Measurements from ENCODE around the gene OLFM2. TPM values are rescaled to one million over a fixed set of nuclear protein-coding genes. Genes with fewer than 3 reads are reported as not detected.
A peak's percentile ranks its signal among the peaks of the same experiment; 100 is the strongest.

Gene OLFM2
- total and polyA plus RNA-seq, 9 of the 15 experiments (the other 6 are each of a cell fraction or from before 2014, with no cell fraction given) = 0.10 to 0.33 (median 0.23) TPM; not detected in 4

DNA sequence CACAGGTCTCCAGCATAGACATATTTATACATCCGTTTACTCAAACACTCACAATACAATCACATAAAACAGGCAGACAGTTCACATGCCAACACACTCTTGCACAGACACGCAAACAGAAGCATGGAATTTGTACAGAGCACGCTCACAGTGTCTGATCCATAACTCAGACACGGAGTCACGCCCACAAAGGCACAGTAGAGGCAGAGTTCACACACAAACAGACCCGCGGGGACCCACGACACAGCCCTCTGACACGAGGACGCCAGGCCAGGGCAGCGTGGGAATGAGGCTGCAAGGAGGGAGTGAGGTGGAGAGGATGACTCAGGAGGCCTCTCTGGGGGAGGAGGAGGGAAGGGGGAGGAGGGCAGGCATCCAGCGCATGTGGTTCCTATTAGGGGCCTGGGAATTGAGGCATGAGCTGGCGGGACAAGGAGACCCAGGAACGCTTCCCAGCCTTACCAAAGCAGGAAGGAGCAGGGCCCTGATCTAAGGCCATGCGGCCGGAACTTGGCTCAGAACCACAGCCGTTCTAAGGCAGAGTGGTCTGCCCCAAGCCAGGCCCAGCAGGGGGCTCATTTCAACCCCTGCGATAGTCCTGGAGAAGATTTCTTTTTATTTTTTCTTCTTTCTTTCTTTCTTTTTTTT lies 9.1 kb upstream of the OLFM2 start (continued):
- TF ChIP-seq, protein P1, sequence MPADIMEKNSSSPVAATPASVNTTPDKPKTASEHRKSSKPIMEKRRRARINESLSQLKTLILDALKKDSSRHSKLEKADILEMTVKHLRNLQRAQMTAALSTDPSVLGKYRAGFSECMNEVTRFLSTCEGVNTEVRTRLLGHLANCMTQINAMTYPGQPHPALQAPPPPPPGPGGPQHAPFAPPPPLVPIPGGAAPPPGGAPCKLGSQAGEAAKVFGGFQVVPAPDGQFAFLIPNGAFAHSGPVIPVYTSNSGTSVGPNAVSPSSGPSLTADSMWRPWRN (IDR thresholded peaks at IDR 0.05; ENCODE audit: low read depth) = no peak
- TF ChIP-seq CEBPB (tag; IDR thresholded peaks at IDR 0.05) = no peak
- TF ChIP-seq, protein P2, sequence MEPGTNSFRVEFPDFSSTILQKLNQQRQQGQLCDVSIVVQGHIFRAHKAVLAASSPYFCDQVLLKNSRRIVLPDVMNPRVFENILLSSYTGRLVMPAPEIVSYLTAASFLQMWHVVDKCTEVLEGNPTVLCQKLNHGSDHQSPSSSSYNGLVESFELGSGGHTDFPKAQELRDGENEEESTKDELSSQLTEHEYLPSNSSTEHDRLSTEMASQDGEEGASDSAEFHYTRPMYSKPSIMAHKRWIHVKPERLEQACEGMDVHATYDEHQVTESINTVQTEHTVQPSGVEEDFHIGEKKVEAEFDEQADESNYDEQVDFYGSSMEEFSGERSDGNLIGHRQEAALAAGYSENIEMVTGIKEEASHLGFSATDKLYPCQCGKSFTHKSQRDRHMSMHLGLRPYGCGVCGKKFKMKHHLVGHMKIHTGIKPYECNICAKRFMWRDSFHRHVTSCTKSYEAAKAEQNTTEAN (CRISPR knock-in tag; IDR thresholded peaks at IDR 0.05) = no peak
- TF ChIP-seq, protein P3, sequence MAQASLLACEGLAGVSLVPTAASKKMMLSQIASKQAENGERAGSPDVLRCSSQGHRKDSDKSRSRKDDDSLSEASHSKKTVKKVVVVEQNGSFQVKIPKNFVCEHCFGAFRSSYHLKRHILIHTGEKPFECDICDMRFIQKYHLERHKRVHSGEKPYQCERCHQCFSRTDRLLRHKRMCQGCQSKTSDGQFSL (CRISPR knock-in tag; IDR thresholded peaks at IDR 0.05) = no peak
- TF ChIP-seq, protein P3 (tag; IDR thresholded peaks at IDR 0.05) = no peak
- TF ChIP-seq HSF4 (CRISPR knock-in tag; IDR thresholded peaks at IDR 0.05; ENCODE audit: borderline replicate concordance) = no peak
- TF ChIP-seq ZNF431 (CRISPR knock-in tag; IDR thresholded peaks at IDR 0.05) = no peak
- TF ChIP-seq HDAC3 (IDR thresholded peaks at IDR 0.05; ENCODE audit: borderline replicate concordance, partially characterized antibody) = no peak
- TF ChIP-seq LEF1 (IDR thresholded peaks at IDR 0.05) = peak; percentile 29; the same call in 1 of the 2 replicates
- no peak for TF ChIP-seq PML (IDR thresholded peaks at IDR 0.05; ENCODE audit: low read length)
- no peak for TF ChIP-seq KLF16 (IDR thresholded peaks at IDR 0.05)
- TF ChIP-seq, protein P4, sequence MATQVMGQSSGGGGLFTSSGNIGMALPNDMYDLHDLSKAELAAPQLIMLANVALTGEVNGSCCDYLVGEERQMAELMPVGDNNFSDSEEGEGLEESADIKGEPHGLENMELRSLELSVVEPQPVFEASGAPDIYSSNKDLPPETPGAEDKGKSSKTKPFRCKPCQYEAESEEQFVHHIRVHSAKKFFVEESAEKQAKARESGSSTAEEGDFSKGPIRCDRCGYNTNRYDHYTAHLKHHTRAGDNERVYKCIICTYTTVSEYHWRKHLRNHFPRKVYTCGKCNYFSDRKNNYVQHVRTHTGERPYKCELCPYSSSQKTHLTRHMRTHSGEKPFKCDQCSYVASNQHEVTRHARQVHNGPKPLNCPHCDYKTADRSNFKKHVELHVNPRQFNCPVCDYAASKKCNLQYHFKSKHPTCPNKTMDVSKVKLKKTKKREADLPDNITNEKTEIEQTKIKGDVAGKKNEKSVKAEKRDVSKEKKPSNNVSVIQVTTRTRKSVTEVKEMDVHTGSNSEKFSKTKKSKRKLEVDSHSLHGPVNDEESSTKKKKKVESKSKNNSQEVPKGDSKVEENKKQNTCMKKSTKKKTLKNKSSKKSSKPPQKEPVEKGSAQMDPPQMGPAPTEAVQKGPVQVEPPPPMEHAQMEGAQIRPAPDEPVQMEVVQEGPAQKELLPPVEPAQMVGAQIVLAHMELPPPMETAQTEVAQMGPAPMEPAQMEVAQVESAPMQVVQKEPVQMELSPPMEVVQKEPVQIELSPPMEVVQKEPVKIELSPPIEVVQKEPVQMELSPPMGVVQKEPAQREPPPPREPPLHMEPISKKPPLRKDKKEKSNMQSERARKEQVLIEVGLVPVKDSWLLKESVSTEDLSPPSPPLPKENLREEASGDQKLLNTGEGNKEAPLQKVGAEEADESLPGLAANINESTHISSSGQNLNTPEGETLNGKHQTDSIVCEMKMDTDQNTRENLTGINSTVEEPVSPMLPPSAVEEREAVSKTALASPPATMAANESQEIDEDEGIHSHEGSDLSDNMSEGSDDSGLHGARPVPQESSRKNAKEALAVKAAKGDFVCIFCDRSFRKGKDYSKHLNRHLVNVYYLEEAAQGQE (IDR thresholded peaks at IDR 0.05; ENCODE audit: borderline replicate concordance) = no peak
- TF ChIP-seq, protein P4 (CRISPR knock-in tag; IDR thresholded peaks at IDR 0.05; ENCODE audit: low read depth) = no peak
- TF ChIP-seq RBM34 (IDR thresholded peaks at IDR 0.05; ENCODE audit: borderline replicate concordance, insufficient read depth, low read length) = no peak
- no peak for TF ChIP-seq CC2D1A (IDR thresholded peaks at IDR 0.05)
- TF ChIP-seq ZNF184 (CRISPR knock-in tag; IDR thresholded peaks at IDR 0.05) = no peak
- no peak for TF ChIP-seq ATF1 (CRISPR knock-in tag; IDR thresholded peaks at IDR 0.05)
- peak; percentile 25; the same call in 1 of the 2 replicates for TF ChIP-seq ATF1 (tag; IDR thresholded peaks at IDR 0.05)
- no peak for TF ChIP-seq SMARCA5 (IDR thresholded peaks at IDR 0.05)
- no peak for TF ChIP-seq SREBF1 (IDR thresholded peaks at IDR 0.05; ENCODE audit: borderline replicate concordance, low read depth, low read length)
